ENCODE data around the gene SNX27.
"Not testable (repeated sequence)": the region's sequence is repeated elsewhere in the genome, so short reads cannot be mapped to it uniquely, and the experiment has no call there.

SNX27 gene

DNA sequence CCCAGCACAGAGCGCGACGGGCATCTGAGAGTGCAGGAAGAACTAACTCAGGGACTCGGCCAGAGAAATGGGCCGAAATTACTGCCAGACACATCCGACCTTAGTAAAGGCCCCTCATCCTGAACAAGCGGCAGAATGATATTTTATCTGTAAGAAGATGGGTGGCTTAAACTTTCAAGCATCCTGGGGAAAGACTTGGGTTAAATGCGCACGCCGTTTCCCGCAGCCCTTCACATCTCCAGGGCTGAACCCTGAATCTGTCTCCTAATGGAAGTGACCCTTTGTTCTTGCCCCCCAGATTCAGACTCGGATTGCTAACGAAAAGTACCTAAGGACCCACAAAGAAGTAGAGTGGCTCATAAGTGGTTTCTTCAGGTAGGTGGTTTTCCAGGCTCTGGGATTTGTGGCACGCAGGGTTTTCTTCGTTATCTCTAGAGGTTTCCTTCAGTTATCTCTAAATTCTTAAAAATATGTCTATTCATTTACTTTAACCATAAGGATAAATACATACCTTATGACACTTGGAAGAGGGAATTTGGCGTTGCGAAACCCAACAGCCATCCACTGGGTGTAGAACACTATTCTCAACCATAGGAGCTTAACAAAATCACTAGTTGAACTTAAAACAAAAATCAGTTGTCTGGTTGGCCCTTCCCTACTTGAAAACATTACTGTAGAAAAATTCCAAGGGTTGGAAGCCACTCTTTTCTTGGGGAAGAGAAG is 110.1 kb downstream of the SNX27 start:
- no peak for DNase-seq (ENCODE audit: low read depth)

DNA sequence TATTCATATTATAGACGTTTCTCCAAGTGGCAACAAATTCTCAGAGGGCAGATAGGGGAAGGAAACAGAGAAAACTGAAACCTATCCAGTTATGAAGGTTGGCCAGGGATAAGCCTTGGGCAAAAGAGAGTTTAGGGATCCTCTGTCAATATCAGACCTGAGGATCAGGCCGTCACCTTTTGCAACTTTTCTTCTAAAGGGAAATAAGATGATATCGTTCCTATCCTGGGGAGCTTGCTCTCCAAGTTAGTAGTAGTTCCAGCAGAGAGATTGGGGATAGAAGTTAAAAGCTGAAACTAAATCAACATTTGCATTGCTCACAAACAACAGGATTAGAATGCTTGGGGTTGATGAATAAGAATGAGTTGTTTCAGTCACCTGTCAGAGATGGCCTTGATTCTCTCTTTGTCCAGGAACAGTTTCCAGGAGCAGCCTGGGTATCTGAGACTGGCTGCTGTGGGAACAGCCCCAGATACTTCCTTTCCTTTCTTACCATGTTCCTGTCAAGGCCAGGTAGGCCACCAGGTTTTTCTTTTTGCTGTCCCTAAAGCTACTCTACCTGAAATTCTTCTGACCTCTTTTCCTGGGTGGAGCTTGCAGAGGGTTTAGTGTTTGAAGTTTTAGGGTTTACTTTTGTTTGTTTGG is 112.0 kb downstream of the SNX27 start:
- DNase-seq (ENCODE audit: low read depth), result no peak

- no peak for DNase-seq (ENCODE audit: low read depth)
Measured at GRCh38 chr1:151728151-151729054, 116.6 kb downstream of the SNX27 start.

DNA sequence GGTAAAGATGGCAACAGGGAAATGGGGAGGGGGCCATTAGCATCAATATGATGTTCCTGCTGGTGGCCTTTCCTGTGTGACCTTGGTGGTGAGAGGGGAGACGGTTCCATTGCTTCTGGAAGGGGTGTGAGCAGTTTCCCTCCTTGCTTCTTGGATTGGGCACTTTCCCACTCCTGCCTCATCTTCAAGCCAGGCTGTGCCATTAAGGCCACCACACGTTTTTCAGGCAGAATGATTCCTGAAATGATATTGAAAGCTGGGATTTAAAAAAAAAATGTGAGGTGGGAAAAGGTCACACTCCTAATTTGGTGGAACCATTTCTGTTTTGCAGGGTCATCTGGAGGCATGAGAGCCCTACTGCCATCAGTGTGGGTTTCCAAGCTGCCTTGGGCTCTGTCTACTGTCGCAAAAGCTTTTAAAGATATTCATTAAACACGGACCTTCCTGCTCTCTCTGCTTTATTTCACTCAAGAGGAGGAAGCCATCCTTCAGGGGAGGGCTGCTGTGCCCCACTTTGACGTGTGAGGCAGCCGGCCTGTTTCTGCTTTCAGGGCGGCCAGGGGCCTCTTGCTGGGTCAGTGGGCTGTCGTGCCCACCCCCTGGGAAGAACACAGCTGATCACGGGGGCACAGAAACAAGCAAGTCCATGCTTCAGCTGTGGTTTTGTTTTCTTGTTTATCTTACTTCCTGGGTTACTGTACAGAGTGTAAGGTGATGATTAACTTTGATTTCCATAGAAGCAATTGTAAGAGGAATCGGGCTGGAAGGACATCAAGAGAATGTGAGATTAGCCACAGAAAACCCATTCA is 117.5 kb downstream of the SNX27 start:
- no peak for DNase-seq (ENCODE audit: low read depth)

GRCh38 chr1:151729966-151730291 is 118.1 kb downstream of the SNX27 start:
- DNase-seq (ENCODE audit: low read depth), result no peak

DNA sequence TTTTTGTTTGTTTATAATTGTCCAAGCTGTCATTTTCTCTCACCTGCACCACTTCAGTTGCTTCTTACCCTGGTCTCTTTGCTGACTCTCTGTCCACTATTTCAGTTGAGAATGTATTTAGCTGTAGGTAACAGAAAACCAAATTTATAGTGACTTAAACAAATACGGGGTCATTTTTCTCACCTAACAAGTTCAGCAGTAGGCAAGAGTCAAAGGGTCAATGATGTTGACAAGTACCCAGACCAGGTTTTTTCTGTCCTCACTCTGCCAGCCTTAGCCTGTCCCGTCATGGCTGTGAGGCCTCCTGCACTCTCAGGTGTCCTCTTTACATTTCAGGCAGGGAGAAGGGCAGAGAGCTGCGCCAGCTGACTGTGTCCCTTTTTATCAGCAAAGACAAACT is 121.3 kb downstream of the SNX27 start:
- DNase-seq (ENCODE audit: low read depth), result no peak

- DNase-seq (ENCODE audit: low read depth), result not testable (repeated sequence)
Measured at GRCh38 chr1:151733995-151734394, 122.1 kb downstream of the SNX27 start.

GRCh38 chr1:151737026-151737425 is 125.2 kb downstream of the SNX27 start:
- no peak for DNase-seq (ENCODE audit: low read depth)

GRCh38 chr1:151737479-151737878 is 125.6 kb downstream of the SNX27 start:
- DNase-seq (ENCODE audit: low read depth), result no peak

DNA sequence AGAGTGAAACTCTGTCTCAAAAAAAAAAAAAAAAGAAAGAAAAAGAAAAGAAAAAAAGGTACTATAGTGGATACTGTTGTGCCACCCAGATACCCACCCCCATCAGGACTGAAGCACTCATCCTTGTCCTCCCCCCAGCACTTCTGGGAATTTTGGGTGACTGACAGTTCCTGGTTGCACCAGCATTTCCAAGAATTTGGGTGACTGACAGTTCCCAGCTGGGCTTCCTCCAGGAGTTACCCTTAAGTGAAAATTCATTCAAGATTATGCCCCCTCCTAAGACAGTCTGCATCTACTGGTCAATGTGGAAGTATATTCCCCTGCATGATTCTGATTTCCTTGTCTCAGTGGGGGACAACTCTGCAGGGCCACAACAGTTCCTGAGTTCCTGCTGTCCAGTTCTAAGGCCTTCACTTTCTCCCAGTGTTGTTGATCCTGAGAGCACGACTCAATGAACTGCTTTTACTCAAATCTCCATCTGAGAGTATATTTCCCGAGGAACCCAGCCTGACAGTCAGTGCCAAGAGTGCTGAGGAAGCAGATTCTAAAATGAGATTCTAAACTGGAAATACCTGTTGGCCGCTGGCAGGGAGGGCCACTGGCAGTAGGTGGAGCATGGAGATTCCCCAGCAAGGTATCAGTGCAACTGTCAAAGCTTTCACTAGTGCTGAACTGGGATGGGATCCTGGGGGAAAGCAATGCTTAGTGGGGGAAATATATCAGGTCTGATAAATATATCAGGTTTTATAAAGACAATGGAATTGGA is 127.9 kb downstream of the SNX27 start:
- DNase-seq (ENCODE audit: low read depth), result no peak

GRCh38 chr1:151741516-151741915 is 129.7 kb downstream of the SNX27 start:
- no peak for DNase-seq (ENCODE audit: low read depth)

All from fibroblast of the conjunctiva (primary cell).